Peyer's patch (tissue), 4 donors: ENCODE data around the gene LIN7B.

ENCODE experiments used
- POLR2A ChIP-seq, 2 donors: fragments of 450-650 bp; IDR thresholded peaks; one replicate each; pipeline ENCODE4 v1.5.1; 2017; ENCODE audit warnings: antibody characterized with exemption in 2 of 2, mild to moderate bottlenecking in 2 of 2, moderate library complexity in 2 of 2
- TF ChIP-seq, protein P1 (sequence below), 6 experiments: fragments of 450-650 bp in 4 of 6; fragments of 200-600 bp in 2 of 6; sonication (generic) in 1 of 6; IDR thresholded peaks; one replicate each; pipeline ENCODE4 v1.5.1; 2017 to 2019; ENCODE audit warnings: antibody characterized with exemption in 6 of 6, mild to moderate bottlenecking in 3 of 6, moderate library complexity in 1 of 6

DNA sequence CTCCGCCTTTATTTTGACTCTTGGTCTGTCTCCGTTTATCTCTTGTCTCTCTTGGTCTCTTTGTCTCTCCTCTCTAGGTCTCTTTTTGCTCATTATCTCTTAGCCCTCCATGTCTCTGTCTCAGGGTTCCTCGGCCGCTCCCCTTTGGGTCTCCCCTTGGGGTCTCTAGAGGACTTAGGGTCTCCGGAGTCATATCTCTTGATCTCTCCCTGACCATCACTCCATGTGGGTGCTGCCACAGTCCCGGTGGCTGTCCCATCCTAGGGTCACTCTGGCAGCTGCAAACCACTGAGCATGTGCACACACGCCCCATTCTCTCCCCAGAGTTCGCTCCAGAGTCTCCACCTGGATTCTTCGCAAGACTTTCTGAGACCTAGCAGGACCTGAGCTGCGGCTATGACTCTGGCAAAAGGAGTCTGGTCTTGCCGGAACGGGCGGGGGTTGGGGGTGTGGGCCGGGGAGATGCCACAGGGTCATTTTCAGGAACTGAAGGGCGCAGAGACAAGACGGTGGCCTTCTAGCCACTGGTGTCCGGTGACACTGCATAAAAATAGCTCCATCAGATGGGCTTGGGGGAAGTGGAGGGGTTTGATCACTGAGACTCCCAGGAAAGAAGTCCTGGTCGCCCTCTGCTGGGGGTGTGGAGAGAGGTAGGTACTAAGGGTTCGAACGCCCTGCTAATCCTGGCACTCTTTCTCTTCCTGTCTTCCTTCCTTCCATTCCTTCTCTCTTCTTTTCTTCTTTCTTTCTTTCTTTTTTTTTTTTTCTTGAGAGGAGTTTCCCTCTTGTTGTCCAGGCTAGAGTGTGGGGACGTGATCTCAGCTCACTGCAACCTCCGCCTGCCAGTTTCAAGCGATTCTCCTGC lies 40.4 kb upstream of the LIN7B start:
- no peak for TF ChIP-seq POLR2A (IDR thresholded peaks at IDR 0.05)
- TF ChIP-seq, protein P1, sequence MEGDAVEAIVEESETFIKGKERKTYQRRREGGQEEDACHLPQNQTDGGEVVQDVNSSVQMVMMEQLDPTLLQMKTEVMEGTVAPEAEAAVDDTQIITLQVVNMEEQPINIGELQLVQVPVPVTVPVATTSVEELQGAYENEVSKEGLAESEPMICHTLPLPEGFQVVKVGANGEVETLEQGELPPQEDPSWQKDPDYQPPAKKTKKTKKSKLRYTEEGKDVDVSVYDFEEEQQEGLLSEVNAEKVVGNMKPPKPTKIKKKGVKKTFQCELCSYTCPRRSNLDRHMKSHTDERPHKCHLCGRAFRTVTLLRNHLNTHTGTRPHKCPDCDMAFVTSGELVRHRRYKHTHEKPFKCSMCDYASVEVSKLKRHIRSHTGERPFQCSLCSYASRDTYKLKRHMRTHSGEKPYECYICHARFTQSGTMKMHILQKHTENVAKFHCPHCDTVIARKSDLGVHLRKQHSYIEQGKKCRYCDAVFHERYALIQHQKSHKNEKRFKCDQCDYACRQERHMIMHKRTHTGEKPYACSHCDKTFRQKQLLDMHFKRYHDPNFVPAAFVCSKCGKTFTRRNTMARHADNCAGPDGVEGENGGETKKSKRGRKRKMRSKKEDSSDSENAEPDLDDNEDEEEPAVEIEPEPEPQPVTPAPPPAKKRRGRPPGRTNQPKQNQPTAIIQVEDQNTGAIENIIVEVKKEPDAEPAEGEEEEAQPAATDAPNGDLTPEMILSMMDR (IDR thresholded peaks at IDR 0.05) = no peak
